NCI-H2171 (cell line): ENCODE measurements around the gene GLS.

Experiments used
- DNase-seq: peaks from one replicate; lab custom pipeline; 2025; lab: John Stamatoyannopoulos, UW

The GLS gene

GRCh38 chr2:190972846-190973245, 92.2 kb downstream of the GLS start:
- no peak for DNase-seq

- no peak for DNase-seq
Observed at GRCh38 chr2:190973262-190973661, 92.6 kb downstream of the GLS start.

- DNase-seq = no peak
Observed at GRCh38 chr2:190973726-190974628, 93.4 kb downstream of the GLS start.

- no peak for DNase-seq
Observed at GRCh38 chr2:190974629-190975361, 94.2 kb downstream of the GLS start.

- no peak for DNase-seq
Observed at GRCh38 chr2:190976521-190976920, 95.9 kb downstream of the GLS start.

- DNase-seq = no peak
Observed at GRCh38 chr2:190977505-190977904, 96.9 kb downstream of the GLS start.

- no peak for DNase-seq
Observed at GRCh38 chr2:190978389-190979053, 97.9 kb downstream of the GLS start.

- DNase-seq = no peak
Observed at GRCh38 chr2:190979906-190980629, 99.4 kb downstream of the GLS start.

GRCh38 chr2:190980630-190981209, 100.1 kb downstream of the GLS start:
- no peak for DNase-seq

GRCh38 chr2:190981333-190981732, 100.7 kb downstream of the GLS start:
- DNase-seq = no peak

- no peak for DNase-seq
Observed at GRCh38 chr2:190981733-190982132, 101.1 kb downstream of the GLS start.

- no peak for DNase-seq
Observed at GRCh38 chr2:190982262-190983034, 101.8 kb downstream of the GLS start.

- DNase-seq = no peak
Observed at GRCh38 chr2:190984595-190984994, 104.0 kb downstream of the GLS start.

- no peak for DNase-seq
Observed at GRCh38 chr2:190986221-190986953, 105.8 kb downstream of the GLS start.

GRCh38 chr2:190987116-190987515, 106.5 kb downstream of the GLS start:
- no peak for DNase-seq

GRCh38 chr2:190987938-190988337, 107.3 kb downstream of the GLS start:
- no peak for DNase-seq

- DNase-seq = no peak
Observed at GRCh38 chr2:190988910-190989309, 108.3 kb downstream of the GLS start.

GRCh38 chr2:190990132-190990531, 109.5 kb downstream of the GLS start:
- no peak for DNase-seq

GRCh38 chr2:190993292-190993643, 112.6 kb downstream of the GLS start:
- no peak for DNase-seq

GRCh38 chr2:190994148-190994547, 113.5 kb downstream of the GLS start:
- no peak for DNase-seq
